K562 (cell line): Measurements from ENCODE around the gene KLK2. TPM values are rescaled to one million over a fixed set of nuclear protein-coding genes. Genes with fewer than 3 reads are reported as not detected.

ENCODE experiments used
- KDM2B ChIP-seq: fragments of 250-450 bp; sonication (Bioruptor Pico); IDR thresholded peaks from 2 replicates; pipeline ENCODE4 v1.8.0; 2021; ENCODE audit warnings: mild to moderate bottlenecking, moderate library complexity
- MGA ChIP-seq: fragments of 450-650 bp; IDR thresholded peaks from 2 replicates; pipeline ENCODE4 v1.6.1; 2016; ENCODE audit warnings: mild to moderate bottlenecking, moderate library complexity
- polyA plus RNA-seq, 8 experiments: library from polyadenylated mRNA; depleted of rRNA in 4 of 8; stranded (reverse) in 5 of 8; unstranded in 3 of 8; fragments of >200 nt; fragmentation: Nextera tagmentation in 2 of 8; fragmentation: Illumina TruSeq in 1 of 8; extraction: Ambion mirVana in 2 of 8; extraction: Trizol in 1 of 8; gene quantifications; 2 replicates each; pipeline versions ENCODE4 v1.2.1 to v1.2.3, GENCODE V29; 2011 to 2014; ENCODE audit warnings: inconsistent platforms in 1 of 8, missing spikeins in 1 of 8
- total RNA-seq, 7 experiments: library from RNA; depleted of rRNA in 6 of 7; stranded (reverse); fragments of >200 nt in 6 of 7; fragmentation: Illumina TruSeq in 2 of 7; extraction: Trizol in 2 of 7; gene quantifications; 2 replicates each; pipeline versions ENCODE4 v1.2.1 to v1.2.3, GENCODE V29; 2011 to 2021; ENCODE audit warnings: low replicate concordance in 1 of 7

The KLK2 gene
- total and polyA plus RNA-seq, 9 of the 15 experiments (the other 6 are each of a cell fraction or from before 2014, with no cell fraction given), result 0.11 to 0.47 (median 0.23) TPM; not detected in 1

GRCh38 chr19:50835785-50836542, 37.3 kb upstream of the KLK2 start (continued):
- TF ChIP-seq MGA (peak; percentile 72), KDM2B (CRISPR knock-in tag) (peak; percentile 76; the same call in 1 of the 2 replicates)
